Thyroid gland (tissue), 4 donors: ENCODE measurements around the gene TRAF3IP1. TPM values are rescaled to one million over a fixed set of nuclear protein-coding genes. Genes with fewer than 3 reads are reported as not detected.
"Not testable (repeated sequence)": the region's sequence is repeated elsewhere in the genome, so short reads cannot be mapped to it uniquely, and the experiment has no call there.

ENCODE experiments used
- DNase-seq, 2 donors: peaks; one replicate each; pipeline ENCODE4 v3.0.0-alpha.2; 2019
- H3K27ac ChIP-seq, 3 donors: fragments of 200-600 bp; sonication (generic); 1 replicate in 2 of 3; 2 replicates in 1 of 3; pipeline ENCODE4 v1.5.1; 2016 to 2019; ENCODE audit warnings: mild to moderate bottlenecking in 1 of 3, moderate library complexity in 1 of 3
- H3K27me3 ChIP-seq: fragments of 200-600 bp; sonication (generic); one replicate; pipeline ENCODE4 v1.5.1; 2019
- H3K36me3 ChIP-seq, 2 donors: fragments of 200-600 bp; sonication (generic); one replicate each; pipeline ENCODE4 v1.5.1; 2016 to 2019
- H3K4me1 ChIP-seq, 2 donors: fragments of 200-600 bp; sonication (generic); one replicate each; pipeline ENCODE4 v1.5.1; 2017 to 2019
- H3K4me3 ChIP-seq, 3 donors: fragments of 200-600 bp; sonication (generic); replicated peaks in 1 of 3; 1 replicate in 2 of 3; 2 replicates in 1 of 3; pipeline ENCODE4 v1.5.1; 2016; ENCODE audit warnings: mild to moderate bottlenecking in 1 of 3
- H3K9me3 ChIP-seq: fragments of 200-600 bp; sonication (generic); one replicate; pipeline ENCODE4 v1.5.1; 2017
- POLR2A ChIP-seq, 2 donors: fragments of 450-650 bp; IDR thresholded peaks; one replicate each; pipeline ENCODE4 v1.6.1; 2017; ENCODE audit warnings: antibody characterized with exemption in 2 of 2, mild to moderate bottlenecking in 2 of 2, moderate library complexity in 1 of 2
- WGBS, 2 donors: methylation state at CpG; one replicate each; pipeline ENCODE4 v1.1.5; 2017; 5-methylcytosine and 5-hydroxymethylcytosine counted together
- intact Hi-C: fragments of 100-400 bp; cut with DNase I; formaldehyde crosslinking; loops from one replicate; pipeline ENCODE4 v1.15.1; 2023
- total RNA-seq, 4 donors: library from RNA; depleted of rRNA; stranded (reverse); fragments of >200 nt; gene quantifications; one replicate each; pipeline ENCODE4 v1.2.3, GENCODE V29; 2016
- TF ChIP-seq, protein P1 (sequence below), 6 experiments: fragments of 200-600 bp in 3 of 6; fragments of 450-650 bp in 3 of 6; sonication (generic) in 3 of 6; IDR thresholded peaks; one replicate each; pipeline ENCODE4 v1.5.1; 2016 to 2019; ENCODE audit warnings: antibody characterized with exemption in 6 of 6, mild to moderate bottlenecking in 2 of 6, inconsistent platforms in 1 of 6, moderate library complexity in 1 of 6

The TRAF3IP1 gene
- total RNA-seq, 4 donors from 2014 or later = 19.5 to 24.7 (median 22.2) TPM

DNA sequence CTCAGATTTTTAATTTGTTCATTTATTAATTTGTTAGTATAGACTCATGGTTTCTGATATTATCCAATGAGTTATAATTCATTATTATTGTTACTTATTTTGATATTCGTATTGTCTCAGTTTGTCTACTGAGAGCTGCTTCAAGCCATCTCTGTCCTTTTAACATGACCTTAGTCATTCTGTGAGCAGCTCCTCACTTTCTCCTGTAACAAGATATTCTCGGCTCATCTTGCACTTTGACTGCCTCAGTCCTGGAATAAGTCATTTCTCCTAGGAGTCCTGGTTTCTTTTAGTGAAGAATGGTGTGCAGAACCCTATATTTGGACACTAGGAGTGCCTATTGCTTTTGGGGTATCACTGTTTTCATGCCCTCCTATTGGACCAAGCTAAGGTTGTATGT lies 119.6 kb downstream of the TRAF3IP1 start:
- DNase-seq = no peak
- no peak for TF ChIP-seq POLR2A (IDR thresholded peaks at IDR 0.05)
- TF ChIP-seq, protein P1, sequence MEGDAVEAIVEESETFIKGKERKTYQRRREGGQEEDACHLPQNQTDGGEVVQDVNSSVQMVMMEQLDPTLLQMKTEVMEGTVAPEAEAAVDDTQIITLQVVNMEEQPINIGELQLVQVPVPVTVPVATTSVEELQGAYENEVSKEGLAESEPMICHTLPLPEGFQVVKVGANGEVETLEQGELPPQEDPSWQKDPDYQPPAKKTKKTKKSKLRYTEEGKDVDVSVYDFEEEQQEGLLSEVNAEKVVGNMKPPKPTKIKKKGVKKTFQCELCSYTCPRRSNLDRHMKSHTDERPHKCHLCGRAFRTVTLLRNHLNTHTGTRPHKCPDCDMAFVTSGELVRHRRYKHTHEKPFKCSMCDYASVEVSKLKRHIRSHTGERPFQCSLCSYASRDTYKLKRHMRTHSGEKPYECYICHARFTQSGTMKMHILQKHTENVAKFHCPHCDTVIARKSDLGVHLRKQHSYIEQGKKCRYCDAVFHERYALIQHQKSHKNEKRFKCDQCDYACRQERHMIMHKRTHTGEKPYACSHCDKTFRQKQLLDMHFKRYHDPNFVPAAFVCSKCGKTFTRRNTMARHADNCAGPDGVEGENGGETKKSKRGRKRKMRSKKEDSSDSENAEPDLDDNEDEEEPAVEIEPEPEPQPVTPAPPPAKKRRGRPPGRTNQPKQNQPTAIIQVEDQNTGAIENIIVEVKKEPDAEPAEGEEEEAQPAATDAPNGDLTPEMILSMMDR (IDR thresholded peaks at IDR 0.05) = no peak
- Histone ChIP-seq H3K27me3 (no peaks in the 10 kb centered on the region), H3K4me3 (no peak overlapping the region), H3K4me1 (peaks cover 0 to 8% of the 10 kb centered on the region in 2 donors), H3K9me3 (no peaks in the 10 kb centered on the region), H3K36me3 (peaks cover 14 to 17% of the 10 kb centered on the region in 2 donors), H3K27ac (no peak overlapping the region)
- 80 to 97% methylated on average over 2 of the region's 2 CpGs for WGBS, 2 donors
- intact Hi-C loops = no loop called here

DNA sequence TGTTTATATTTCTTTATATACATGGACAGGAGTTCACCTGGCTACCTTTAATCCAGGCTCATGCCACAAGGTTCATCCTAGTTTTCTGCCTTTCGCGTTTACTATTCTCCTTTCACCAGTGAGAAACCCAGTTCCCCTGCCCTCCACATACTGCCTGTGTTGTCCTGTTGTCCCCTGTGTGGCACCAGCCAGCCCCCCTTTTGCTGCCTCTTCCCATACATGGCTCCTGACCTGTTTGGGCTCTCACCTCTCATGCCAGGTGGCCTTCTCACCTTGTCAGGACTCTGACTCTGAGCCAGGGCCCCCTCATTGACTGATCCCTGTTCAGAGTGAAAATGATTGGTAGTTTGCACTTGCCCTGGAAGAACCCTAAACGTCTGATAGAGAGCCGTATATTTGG lies 120.0 kb downstream of the TRAF3IP1 start:
- 92 to 93% methylated on average over 4 of the region's 4 CpGs for WGBS, 2 donors
- no peak overlapping the region for H3K4me3 ChIP-seq
- peaks cover 0 to 8% of the 10 kb centered on the region in 2 donors for H3K4me1 ChIP-seq
- peaks cover 14% of the 10 kb centered on the region in 2 donors for H3K36me3 ChIP-seq
- H3K27ac ChIP-seq = no peak overlapping the region
- no peak for TF ChIP-seq POLR2A (IDR thresholded peaks at IDR 0.05)
- TF ChIP-seq, protein P1 (IDR thresholded peaks at IDR 0.05) = no peak
- no peaks in the 10 kb centered on the region for H3K27me3 ChIP-seq
- intact Hi-C loops = no loop called here
- H3K9me3 ChIP-seq = no peaks in the 10 kb centered on the region
- no peak for DNase-seq

DNA sequence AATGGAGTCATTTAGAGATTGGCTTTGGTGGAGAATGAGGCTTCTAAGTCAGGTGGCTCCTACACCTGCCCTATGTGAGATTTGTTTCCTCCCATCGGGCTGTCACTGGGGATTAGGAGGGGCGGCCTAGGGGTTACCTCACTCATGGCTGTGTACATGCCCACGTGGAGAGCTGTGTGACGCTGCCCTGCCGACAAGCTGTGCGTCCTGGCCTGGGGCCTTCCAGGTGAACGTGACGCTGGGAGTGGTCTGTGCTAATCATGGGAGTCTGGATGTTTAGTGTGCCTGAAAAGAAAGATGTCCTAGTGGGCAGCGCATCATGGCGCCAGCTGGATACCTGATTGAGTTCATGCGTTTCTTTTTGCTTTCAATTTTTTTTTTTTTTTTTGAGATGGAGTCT lies 120.4 kb downstream of the TRAF3IP1 start:
- Histone ChIP-seq H3K36me3 (peaks cover 14 to 17% of the 10 kb centered on the region in 2 donors), H3K4me3 (no peak overlapping the region), H3K27me3 (no peaks in the 10 kb centered on the region), H3K4me1 (peaks cover 0 to 8% of the 10 kb centered on the region in 2 donors), H3K27ac (no peak overlapping the region), H3K9me3 (no peaks in the 10 kb centered on the region)
- 96 to 97% methylated on average over 11 of the region's 11 CpGs for WGBS, 2 donors
- intact Hi-C loops = no loop called here
- DNase-seq = no peak
- TF ChIP-seq, protein P1 (IDR thresholded peaks at IDR 0.05) = no peak
- no peak for TF ChIP-seq POLR2A (IDR thresholded peaks at IDR 0.05)

DNA sequence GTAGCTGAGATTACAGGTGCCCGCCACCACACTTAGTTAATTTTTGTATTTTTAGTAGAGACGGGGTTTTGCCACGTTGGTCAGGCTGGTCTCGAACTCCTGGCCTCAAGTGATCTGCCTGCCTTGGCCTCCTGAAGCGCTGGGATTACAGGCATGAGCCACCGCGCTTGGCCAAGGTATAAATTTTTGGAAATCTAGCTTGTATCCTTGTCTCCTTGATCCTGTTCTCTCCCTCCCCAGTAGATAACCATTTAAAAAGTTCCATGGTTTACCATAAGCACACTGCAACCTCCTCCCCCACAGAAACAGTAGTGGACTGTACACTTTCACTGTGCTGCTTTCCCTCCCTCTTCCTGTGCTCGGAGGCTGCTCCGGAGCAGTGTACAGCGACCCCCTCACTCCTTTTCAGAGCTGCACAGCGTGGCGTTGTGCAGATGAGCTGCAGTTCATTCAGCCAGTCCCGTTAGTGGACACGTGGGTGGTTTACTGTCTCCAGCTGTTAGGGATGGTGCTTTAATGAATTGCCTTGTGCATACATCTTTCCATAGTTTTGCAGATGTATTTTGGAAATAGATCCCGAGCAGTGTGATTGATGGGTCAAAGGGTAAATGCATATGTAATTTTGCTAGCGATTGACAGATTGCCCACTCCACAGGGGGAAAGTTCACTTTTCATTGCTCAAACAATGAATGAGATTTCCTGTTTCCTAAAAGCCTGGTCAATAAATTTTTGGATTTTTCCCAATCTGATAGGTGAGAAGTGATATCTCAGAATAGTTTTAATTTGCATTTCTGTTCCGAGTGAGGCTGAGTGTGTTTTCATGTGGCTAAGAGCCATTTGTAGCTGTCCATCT lies 121.2 kb downstream of the TRAF3IP1 start:
- WGBS, 2 donors = 81 to 86% methylated on average over 17 of the region's 17 CpGs
- Histone ChIP-seq H3K27ac (no peak overlapping the region), H3K9me3 (no peaks in the 10 kb centered on the region), H3K36me3 (peaks cover 18 to 23% of the 10 kb centered on the region in 2 donors), H3K4me1 (peaks cover 0 to 8% of the 10 kb centered on the region in 2 donors), H3K27me3 (no peaks in the 10 kb centered on the region), H3K4me3 (no peak overlapping the region)
- no peak for DNase-seq
- TF ChIP-seq, protein P1 (IDR thresholded peaks at IDR 0.05) = no peak
- TF ChIP-seq POLR2A (IDR thresholded peaks at IDR 0.05) = no peak
- intact Hi-C loops = no loop called here

DNA sequence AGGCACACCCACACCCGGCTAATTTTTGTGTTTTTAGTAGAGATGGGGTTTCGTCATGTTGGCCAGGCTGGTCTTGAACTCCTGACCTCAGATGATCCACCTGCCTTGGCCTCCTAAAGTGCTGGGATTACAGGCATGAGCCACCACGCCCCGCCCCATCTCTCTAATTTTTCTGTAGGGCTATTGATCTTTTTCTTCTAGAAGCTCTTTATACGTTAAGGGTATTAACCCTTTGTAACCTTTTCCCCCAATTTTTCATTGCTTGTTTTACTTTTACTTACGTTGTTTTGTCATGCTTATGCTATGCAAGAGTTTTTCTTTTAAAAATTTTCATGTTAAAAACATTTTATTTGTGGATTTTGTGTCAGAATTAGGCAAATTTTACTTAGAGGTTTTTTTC lies 121.9 kb downstream of the TRAF3IP1 start:
- WGBS, 2 donors = 82 to 86% methylated on average over 6 of the region's 6 CpGs
- H3K27ac ChIP-seq, DNase-seq, H3K9me3 ChIP-seq, H3K4me1 ChIP-seq, H3K27me3 ChIP-seq, intact Hi-C loops, H3K4me3 ChIP-seq: not testable (repeated sequence)
- H3K36me3 ChIP-seq = peaks cover 26 to 31% of the 10 kb centered on the region in 2 donors
